ENCODE data around the gene LDB2.
A peak's percentile ranks its signal among the peaks of the same experiment; 100 is the strongest.
"Not testable (repeated sequence)": the region's sequence is repeated elsewhere in the genome, so short reads cannot be mapped to it uniquely, and the experiment has no call there.

Gene LDB2

GRCh38 chr4:16897991-16898827 is at the start of gene LDB2:
Gene LDB2 (minus strand): TSS chr4:16898645.
- peak; percentile 78 for DNase-seq (ENCODE audit: low read depth, low spot score)

DNA sequence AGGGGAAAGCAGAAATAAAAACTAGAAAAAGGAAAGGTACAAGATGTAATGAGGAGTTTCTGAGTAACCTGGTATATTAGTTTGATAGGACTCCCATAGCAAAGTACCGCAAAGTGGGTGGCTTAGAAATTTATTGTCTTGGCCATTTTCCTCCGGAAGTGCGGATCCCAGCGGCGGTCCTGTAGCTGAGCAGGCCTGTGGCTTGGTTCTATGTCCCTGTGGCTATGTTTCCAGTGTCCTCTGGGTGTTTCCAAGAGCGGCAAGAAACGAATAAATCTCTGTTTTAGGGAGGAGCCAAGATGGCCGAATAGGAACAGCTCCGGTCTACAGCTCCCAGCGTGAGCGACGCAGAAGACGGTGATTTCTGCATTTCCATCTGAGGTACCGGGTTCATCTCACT is 44.0 kb upstream of the LDB2 start:
- DNase-seq (ENCODE audit: low read depth, low spot score): no peak

DNA sequence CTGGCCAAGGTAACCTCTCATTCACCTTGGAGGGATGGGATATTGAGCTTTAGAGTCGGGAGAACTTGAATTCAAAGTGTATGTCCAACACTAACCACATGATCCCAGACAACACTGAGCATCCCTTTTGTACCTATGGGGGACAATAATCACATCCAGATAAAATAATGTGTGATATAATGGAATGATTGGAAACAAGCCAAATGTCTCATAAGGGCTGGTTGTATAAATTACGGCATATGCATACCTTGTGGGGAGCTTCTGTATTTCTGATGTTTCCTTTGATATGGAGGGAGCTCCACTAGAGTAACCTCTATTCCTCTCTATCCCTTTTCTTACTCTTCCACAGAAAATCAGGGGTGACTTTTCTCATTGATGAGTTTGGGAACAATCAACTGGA is 40.7 kb upstream of the LDB2 start:
- no peak for DNase-seq (ENCODE audit: low read depth, low spot score)

GRCh38 chr4:16938512-16939040 is 40.1 kb upstream of the LDB2 start:
- no peak for DNase-seq (ENCODE audit: low read depth, low spot score)

DNA sequence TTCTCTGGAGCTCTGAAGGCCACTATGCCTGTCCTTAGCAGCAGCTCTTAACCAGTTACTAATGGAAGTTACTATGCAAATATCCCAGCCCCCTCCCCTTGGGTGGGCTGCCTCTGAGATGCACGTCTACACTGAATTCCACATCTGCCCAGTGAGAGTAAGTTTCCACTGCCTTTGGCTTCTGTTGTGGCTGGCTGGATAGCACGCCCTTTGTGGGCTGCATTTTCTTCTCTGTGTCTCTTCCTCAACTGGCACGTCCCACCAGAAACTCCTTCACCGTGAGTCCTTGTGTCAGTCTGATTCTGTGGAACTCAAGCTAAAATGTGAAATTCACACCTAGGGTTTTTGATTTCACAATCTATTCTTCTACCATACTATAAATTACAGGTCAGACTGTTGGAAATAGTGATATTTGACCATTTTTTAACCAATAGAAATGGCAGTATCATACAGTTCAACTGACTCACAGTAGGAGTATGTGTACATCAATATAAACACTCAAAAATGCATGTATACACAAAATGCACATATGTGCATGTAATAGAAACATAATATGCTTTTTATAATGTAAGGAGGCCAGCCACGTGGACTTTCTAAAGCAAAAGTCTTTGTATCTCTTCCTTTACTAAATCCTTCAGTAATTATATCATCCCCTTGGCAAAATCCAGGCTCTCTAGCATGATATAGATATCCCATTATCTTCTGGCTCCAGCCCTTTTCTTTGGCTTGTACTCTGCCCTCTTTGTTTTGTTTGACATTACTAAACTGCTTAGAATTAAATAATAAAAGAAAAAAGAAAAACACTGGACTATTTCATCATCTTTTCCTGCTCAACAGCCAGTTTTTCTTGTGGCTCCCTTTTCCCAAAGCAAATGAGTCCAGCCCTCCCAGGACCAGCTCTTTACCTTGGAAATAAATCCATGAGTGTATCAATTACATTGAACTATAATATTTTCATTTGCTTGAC is 33.2 kb upstream of the LDB2 start:
- no peak for DNase-seq (ENCODE audit: low read depth, low spot score)

DNA sequence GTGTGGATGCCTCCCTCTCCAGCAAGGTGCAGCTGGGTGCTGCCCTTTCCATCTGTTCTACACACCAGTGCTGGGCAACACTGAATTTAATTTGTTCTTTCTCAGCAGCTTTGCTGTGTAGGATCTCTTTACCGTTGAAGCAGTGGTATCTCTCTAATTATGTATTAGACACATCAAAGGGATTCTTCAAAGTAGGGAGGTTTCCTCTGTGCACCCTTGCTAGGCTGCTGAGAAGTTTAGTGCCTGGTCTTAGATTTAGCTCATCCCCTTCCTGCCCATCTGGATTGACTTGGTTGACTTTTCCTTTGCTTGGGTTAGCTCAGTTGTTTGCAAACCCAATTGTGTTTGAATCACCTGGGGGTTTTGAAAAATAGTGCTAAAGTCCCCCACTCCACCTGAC is 27.8 kb upstream of the LDB2 start:
- DNase-seq (ENCODE audit: low read depth, low spot score): no peak

DNA sequence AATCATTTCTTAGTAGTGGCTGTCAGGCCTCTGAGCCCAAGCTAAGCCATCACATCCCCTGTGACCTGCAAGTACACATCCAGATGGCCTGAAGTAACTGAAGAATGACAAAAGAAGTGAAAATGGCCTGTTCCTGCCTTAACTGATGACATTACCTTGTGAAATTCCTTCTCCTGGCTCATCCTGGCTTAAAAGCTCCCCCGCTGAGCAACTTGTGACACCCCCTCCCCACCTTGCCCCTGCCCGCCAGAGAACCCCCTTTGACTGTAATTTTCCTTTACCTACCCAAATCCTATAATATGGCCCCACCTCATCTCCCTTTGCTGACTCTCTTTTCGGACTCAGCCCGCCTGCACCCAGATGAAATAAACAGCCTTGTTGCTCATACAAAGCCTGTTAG is 20.3 kb upstream of the LDB2 start:
- not testable (repeated sequence) for DNase-seq (ENCODE audit: low read depth, low spot score)

GRCh38 chr4:16916719-16917337 is 18.4 kb upstream of the LDB2 start:
- DNase-seq (ENCODE audit: low read depth, low spot score): peak; percentile 71

DNA sequence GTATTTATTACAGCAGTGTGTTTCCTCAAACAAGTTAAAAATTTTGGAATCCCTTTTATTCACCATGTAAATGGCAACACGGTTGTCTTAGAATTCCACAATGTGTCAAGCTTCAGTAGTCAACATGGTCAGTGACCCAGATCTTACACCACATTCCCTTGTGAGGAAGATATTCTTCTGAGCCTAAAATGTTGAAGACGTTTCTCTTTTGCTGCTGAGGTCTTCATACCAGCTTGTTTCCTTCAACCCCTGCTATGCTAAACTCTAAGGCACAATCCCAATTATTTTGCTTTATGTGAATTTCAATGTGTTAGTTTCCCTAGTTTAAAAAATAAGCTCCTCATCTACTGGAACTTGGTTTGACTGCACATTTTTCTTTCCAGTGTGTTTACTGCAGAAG is 17.6 kb upstream of the LDB2 start:
- no peak for DNase-seq (ENCODE audit: low read depth, low spot score)

GRCh38 chr4:16914208-16914607 is 15.8 kb upstream of the LDB2 start:
- no peak for DNase-seq (ENCODE audit: low read depth, low spot score)

- no peak for DNase-seq (ENCODE audit: low read depth, low spot score)
Observed at GRCh38 chr4:16912896-16913295, 14.5 kb upstream of the LDB2 start.

DNA sequence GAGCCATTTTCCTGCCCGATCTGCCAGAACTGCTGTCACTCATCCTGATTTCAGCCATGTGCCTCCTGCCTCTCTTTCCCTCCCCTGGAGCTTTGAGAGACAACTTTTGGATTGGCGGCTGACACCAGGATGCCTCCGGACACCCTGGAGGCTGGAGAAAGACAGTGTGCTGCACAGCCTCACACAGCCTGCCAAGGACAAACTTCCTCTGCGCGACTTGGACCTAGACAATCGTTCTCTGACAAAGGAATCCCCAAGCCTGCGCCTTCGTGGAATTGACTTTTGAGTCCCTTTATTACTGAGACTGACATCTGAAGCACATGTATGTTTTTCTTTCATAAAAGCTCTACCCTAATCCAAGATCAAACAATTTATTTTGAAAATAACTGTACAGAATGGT is 10.8 kb upstream of the LDB2 start:
- DNase-seq (ENCODE audit: low read depth, low spot score): no peak

DNA sequence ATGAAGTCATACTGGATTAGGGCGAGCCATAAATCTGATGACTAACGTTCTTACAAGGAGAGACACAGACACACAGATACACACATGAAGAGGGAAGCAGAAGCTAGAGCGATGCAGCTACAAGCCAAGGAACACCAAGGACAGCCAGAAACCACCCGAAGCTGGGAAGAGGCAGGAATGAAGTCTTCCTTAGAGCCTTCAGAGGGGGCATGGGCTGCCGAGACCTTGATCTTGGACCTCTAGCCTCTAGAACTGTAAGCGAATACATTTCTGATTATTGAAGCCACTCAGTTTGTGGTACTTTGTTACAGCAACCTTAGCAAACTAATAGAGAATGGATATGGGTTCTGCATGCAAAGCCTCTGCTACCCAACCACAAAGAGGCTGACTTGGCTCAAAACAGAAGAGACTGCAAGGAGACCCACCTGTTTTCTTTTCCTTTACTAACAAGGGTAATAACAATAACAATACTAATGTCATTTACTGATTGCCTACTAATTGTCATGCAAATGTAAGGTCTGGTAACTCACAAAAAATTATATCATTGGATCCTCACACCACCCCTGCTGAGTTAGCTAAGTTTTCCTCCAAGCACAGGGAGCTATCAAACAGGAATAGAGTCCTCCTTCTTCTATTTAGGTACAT is 10.1 kb upstream of the LDB2 start:
- DNase-seq (ENCODE audit: low read depth, low spot score): no peak

- no peak for DNase-seq (ENCODE audit: low read depth, low spot score)
Observed at GRCh38 chr4:16900325-16900724, 1.9 kb upstream of the LDB2 start.

DNA sequence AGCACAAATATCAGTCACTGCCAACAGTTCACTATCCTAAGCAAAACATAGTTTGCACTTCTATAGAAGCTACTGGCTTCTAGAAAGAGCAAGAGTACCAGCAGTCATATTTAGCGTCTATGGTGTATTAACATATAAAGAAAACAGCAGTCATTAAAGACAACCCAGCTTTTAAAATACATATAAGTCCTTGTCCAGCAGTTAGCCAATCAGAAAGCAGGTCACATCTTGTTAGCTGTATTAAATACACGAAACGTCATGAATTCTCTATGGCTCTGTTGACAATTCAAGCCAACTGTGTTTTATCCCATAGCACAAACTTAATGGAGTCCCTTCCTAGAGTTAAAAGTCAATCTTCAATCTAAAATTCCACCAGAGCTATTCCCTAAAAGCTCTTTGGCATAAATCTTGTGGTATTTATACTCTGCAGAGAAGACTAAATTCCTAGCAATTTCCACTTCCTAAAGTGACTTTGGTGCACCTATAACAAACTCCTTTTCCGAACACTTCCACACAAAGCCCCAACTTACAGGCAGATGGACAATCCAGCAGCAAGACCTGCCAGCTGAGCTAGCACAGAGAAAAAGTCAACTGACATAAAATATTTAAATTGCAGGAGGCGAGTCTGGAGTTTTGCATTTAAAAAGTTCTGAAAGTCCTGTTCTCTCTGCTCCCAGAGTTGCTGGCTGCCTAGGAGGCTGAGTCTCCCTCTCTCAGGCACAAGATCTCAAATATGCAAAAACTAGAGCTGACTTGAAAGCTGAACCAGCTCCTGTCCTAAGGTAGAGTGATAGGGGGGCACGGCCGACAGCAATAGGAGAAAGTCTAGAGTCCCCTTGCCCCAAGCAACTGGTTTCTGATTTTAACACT is 1.3 kb downstream of the LDB2 start:
- DNase-seq (ENCODE audit: low read depth, low spot score): no peak

DNA sequence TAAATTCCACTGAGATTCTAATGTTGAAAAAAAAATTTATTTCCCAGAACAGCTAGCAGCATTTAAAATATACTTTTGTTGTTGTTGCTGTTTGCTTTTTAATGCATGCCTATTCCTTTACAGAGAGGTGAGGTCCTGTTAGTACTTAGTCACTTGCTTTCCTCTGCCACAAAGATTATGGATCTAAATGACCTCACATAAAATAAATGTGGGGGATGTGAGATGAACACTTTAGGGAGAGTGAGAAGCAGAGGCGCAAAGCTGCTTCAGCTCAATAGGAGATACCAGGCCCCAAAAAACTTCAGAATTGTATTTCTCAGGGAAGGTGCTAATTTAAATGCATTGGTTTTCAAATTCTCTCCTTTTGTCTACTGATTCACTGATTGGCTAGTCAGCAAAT is 4.0 kb downstream of the LDB2 start:
- DNase-seq (ENCODE audit: low read depth, low spot score): no peak

GRCh38 chr4:16893141-16893651 is 5.2 kb downstream of the LDB2 start:
- DNase-seq (ENCODE audit: low read depth, low spot score): no peak

- DNase-seq (ENCODE audit: low read depth, low spot score): no peak
Observed at GRCh38 chr4:16890651-16891050, 7.8 kb downstream of the LDB2 start.

DNA sequence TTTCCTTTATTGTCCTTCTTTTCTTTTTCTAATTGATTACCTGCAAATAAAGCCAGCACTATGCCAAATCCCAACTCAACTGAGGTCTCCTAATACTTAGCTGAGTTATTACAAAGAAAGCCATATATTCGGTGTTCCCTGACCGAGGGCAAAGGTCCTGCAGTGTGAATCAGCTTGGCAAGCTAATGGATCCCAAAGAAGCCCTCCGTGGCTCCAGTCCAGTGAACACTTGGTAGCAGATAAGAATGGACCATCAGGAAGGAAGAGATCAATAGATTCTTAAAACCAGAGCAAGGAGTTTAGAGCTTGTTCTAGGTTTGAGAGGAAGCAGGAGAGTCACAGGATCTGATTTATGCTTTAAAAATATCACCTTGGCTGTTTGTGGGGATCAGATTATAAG is 8.5 kb downstream of the LDB2 start:
- DNase-seq (ENCODE audit: low read depth, low spot score): no peak

GRCh38 chr4:16887887-16888286 is 10.6 kb downstream of the LDB2 start:
- DNase-seq (ENCODE audit: low read depth, low spot score): no peak

Measured in iPS DF 19.7 (cell line).